Vagina (tissue), 2 donors: ENCODE results near the gene A4GALT.

ENCODE experiments used
- POLR2A ChIP-seq, 2 donors: fragments of 450-650 bp; IDR thresholded peaks; one replicate each; pipeline ENCODE4 v1.6.1; 2017; ENCODE audit warnings: antibody characterized with exemption in 2 of 2, mild to moderate bottlenecking in 2 of 2, moderate library complexity in 2 of 2
- POLR2AphosphoS5 ChIP-seq, 2 donors: sonication (generic); formaldehyde crosslinking; IDR thresholded peaks; one replicate each; pipeline ENCODE4 v1.9.0; 2017; ENCODE audit warnings: antibody characterized with exemption in 2 of 2, mild to moderate bottlenecking in 2 of 2, low read depth in 1 of 2; ENCODE audit not compliant: insufficient read depth in 1 of 2
- TF ChIP-seq, protein P1 (sequence below), 3 experiments: fragments of 450-650 bp in 2 of 3; fragments of 200-600 bp in 1 of 3; sonication (generic) in 1 of 3; IDR thresholded peaks; one replicate each; pipeline ENCODE4 v1.5.1; 2017 to 2019; ENCODE audit warnings: antibody characterized with exemption in 3 of 3, mild to moderate bottlenecking in 2 of 3, moderate library complexity in 2 of 3

GRCh38 chr22:42651134-42651533, 69.5 kb downstream of the A4GALT start:
- TF ChIP-seq, protein P1, sequence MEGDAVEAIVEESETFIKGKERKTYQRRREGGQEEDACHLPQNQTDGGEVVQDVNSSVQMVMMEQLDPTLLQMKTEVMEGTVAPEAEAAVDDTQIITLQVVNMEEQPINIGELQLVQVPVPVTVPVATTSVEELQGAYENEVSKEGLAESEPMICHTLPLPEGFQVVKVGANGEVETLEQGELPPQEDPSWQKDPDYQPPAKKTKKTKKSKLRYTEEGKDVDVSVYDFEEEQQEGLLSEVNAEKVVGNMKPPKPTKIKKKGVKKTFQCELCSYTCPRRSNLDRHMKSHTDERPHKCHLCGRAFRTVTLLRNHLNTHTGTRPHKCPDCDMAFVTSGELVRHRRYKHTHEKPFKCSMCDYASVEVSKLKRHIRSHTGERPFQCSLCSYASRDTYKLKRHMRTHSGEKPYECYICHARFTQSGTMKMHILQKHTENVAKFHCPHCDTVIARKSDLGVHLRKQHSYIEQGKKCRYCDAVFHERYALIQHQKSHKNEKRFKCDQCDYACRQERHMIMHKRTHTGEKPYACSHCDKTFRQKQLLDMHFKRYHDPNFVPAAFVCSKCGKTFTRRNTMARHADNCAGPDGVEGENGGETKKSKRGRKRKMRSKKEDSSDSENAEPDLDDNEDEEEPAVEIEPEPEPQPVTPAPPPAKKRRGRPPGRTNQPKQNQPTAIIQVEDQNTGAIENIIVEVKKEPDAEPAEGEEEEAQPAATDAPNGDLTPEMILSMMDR (IDR thresholded peaks at IDR 0.05): no peak
- TF ChIP-seq POLR2A (IDR thresholded peaks at IDR 0.05): no peak
- no peak for TF ChIP-seq POLR2AphosphoS5 (IDR thresholded peaks at IDR 0.05; ENCODE audit: insufficient read depth in 1 of 2, low read depth in 1 of 2)
